Measurements from ENCODE around the gene POLR3C.

POLR3C gene

GRCh38 chr1:145786271-145786670 lies 37.7 kb upstream of the POLR3C start:
- TF ChIP-seq, protein P1, sequence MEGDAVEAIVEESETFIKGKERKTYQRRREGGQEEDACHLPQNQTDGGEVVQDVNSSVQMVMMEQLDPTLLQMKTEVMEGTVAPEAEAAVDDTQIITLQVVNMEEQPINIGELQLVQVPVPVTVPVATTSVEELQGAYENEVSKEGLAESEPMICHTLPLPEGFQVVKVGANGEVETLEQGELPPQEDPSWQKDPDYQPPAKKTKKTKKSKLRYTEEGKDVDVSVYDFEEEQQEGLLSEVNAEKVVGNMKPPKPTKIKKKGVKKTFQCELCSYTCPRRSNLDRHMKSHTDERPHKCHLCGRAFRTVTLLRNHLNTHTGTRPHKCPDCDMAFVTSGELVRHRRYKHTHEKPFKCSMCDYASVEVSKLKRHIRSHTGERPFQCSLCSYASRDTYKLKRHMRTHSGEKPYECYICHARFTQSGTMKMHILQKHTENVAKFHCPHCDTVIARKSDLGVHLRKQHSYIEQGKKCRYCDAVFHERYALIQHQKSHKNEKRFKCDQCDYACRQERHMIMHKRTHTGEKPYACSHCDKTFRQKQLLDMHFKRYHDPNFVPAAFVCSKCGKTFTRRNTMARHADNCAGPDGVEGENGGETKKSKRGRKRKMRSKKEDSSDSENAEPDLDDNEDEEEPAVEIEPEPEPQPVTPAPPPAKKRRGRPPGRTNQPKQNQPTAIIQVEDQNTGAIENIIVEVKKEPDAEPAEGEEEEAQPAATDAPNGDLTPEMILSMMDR (IDR thresholded peaks at IDR 0.05), result no peak

DNA sequence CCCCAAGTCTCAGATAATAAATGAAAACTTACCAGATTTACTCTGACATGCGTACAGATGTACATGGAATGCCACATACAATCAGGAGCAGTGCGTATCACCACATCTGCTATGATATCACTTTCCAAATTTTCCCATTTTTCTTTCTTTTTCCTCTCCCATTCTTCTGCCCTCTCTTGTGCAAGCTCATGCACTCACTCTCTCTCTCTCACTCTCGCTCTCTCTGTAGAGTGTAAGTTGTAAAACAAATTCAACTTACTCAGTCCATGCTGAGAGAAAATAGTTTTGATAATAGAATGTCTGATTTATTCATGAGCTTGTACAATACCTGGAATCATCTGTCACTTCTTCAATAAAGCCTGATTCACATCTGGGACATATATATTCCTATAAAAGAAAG lies 35.4 kb upstream of the POLR3C start:
- TF ChIP-seq, protein P1 (IDR thresholded peaks at IDR 0.05), result no peak

DNA sequence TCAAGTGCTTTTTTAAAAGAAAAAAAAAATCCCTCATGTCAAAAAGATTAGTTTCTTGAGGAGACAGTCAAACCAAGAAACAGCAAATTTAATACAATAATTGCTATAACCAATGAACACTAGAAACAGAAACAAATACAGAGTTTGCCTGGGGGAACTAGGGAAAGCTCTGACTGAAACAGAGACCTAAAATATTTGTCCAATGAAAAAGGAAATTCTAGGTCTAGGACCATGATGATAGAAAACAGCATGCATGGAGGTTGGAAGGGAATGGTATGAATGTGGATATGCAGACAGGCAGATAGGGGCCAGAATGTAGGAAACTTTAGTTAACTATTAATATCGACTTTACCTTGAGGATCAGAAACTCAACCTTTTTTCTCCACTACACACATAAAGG lies 31.5 kb upstream of the POLR3C start:
- TF ChIP-seq, protein P1 (IDR thresholded peaks at IDR 0.05), result no peak

- TF ChIP-seq, protein P1 (IDR thresholded peaks at IDR 0.05), result no peak
Observed at GRCh38 chr1:145795257-145795881, 28.6 kb upstream of the POLR3C start.

GRCh38 chr1:145796753-145797152 lies 27.2 kb upstream of the POLR3C start:
- TF ChIP-seq, protein P1 (IDR thresholded peaks at IDR 0.05), result no peak

DNA sequence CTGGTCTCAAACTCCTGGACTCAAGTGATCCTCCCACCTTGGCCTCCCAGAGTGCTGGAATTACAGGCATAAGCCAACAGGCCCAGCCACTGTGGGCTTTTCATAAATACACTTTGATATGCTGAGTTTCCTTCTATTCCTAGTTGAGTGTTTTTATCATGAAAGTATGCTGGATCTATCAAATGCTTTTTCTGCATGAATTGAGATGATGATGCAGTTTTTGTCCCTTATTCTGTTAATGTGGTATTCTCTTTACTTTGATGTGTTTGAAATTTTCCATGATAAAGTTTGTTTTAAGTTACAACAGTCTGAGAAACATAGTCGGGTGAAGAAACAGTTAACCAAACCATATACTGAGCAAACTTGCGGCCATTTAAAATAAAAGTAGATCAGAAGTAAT lies 24.2 kb upstream of the POLR3C start:
- TF ChIP-seq, protein P1 (IDR thresholded peaks at IDR 0.05), result no peak

- TF ChIP-seq, protein P1 (IDR thresholded peaks at IDR 0.05), result no peak
Observed at GRCh38 chr1:145804235-145805045, 19.6 kb upstream of the POLR3C start.
